HK-2 (cell line): ENCODE results near the gene GBP4.
"Not testable (repeated sequence)": the region's sequence is repeated elsewhere in the genome, so short reads cannot be mapped to it uniquely, and the experiment has no call there.

Experiments used
- DNase-seq: peaks from one replicate; pipeline ENCODE4 v3.0.0-alpha.2; 2018; ENCODE audit not compliant: unreplicated experiment

GBP4 gene

GRCh38 chr1:89198491-89199072, at the start of gene GBP4:
Gene GBP4, minus strand, starts transcription at chr1:89198942. Its CDS starts 108 bp downstream, at chr1:89198834.
- no peak for DNase-seq

- DNase-seq, result no peak
Observed at GRCh38 chr1:89243046-89243445, 44.3 kb upstream of the GBP4 start.

- no peak for DNase-seq
Observed at GRCh38 chr1:89221341-89221740, 22.6 kb upstream of the GBP4 start.

GRCh38 chr1:89219851-89220250, 21.1 kb upstream of the GBP4 start:
- DNase-seq, result not testable (repeated sequence)

GRCh38 chr1:89218941-89219340, 20.2 kb upstream of the GBP4 start:
- DNase-seq, result not testable (repeated sequence)

- no peak for DNase-seq
Observed at GRCh38 chr1:89213347-89213746, 14.6 kb upstream of the GBP4 start.

- DNase-seq, result no peak
Observed at GRCh38 chr1:89211035-89211634, 12.4 kb upstream of the GBP4 start.

- DNase-seq, result no peak
Observed at GRCh38 chr1:89206373-89206772, 7.6 kb upstream of the GBP4 start.

- no peak for DNase-seq
Observed at GRCh38 chr1:89203166-89203565, 4.4 kb upstream of the GBP4 start.

- DNase-seq, result no peak
Observed at GRCh38 chr1:89201106-89201794, 2.5 kb upstream of the GBP4 start.

- DNase-seq, result no peak
Observed at GRCh38 chr1:89200663-89201062, 1.9 kb upstream of the GBP4 start.

GRCh38 chr1:89199525-89200031, 836 bp upstream of the GBP4 start:
- DNase-seq, result no peak

GRCh38 chr1:89198081-89198480, 661 bp downstream of the GBP4 start:
- no peak for DNase-seq

GRCh38 chr1:89195476-89195875, 3.3 kb downstream of the GBP4 start:
- no peak for DNase-seq

- no peak for DNase-seq
Observed at GRCh38 chr1:89191314-89191713, 7.4 kb downstream of the GBP4 start.

- DNase-seq, result no peak
Observed at GRCh38 chr1:89190017-89190416, 8.7 kb downstream of the GBP4 start.

- no peak for DNase-seq
Observed at GRCh38 chr1:89179343-89179742, 19.4 kb downstream of the GBP4 start.

GRCh38 chr1:89176971-89177370, 21.8 kb downstream of the GBP4 start:
- no peak for DNase-seq

GRCh38 chr1:89175601-89176256, 23.0 kb downstream of the GBP4 start, which contains the start of gene GBP7:
Gene GBP7, minus strand, starts transcription at chr1:89176003. Its CDS starts 4,068 bp downstream, at chr1:89171935.
- DNase-seq, result no peak

GRCh38 chr1:89174491-89174890, 24.3 kb downstream of the GBP4 start:
- DNase-seq, result no peak

GRCh38 chr1:89172468-89173143, 26.1 kb downstream of the GBP4 start:
- DNase-seq, result no peak

- DNase-seq, result no peak
Observed at GRCh38 chr1:89171067-89171438, 27.7 kb downstream of the GBP4 start.
